ENCODE data around the gene HOXA3. TPM values are rescaled to one million over a fixed set of nuclear protein-coding genes. Genes with fewer than 3 reads are reported as not detected.
A peak's percentile ranks its signal among the peaks of the same experiment; 100 is the strongest.

HOXA3 gene
- total RNA-seq, 2 donors from 2014 or later: 6.5 to 29.3 TPM

- no peak overlapping the region for H3K27ac ChIP-seq
- no peak for TF ChIP-seq CTCF (IDR thresholded peaks at IDR 0.05)
- ATAC-seq (ENCODE audit: insufficient number of reproducible peaks, low FRiP score, low read depth) (no peak), DNase-seq (ENCODE audit: low spot score) (no peak)
- peaks cover 7 to 34% of the 10 kb centered on the region in 2 donors for H3K4me1 ChIP-seq (ENCODE audit: control insufficient read depth in 1 of 2, low read depth in 2 of 2)
- H3K4me3 ChIP-seq: no peak overlapping the region
- H3K36me3 ChIP-seq: no peaks in the 10 kb centered on the region
- H3K9me3 ChIP-seq: no peaks in the 10 kb centered on the region
- no peaks in the 10 kb centered on the region for H3K27me3 ChIP-seq (replicated peaks; ENCODE audit: insufficient read depth)
These were observed 19.4 kb downstream of the HOXA3 start for GRCh38 chr7:27132978-27133377.

- H3K36me3 ChIP-seq: no peaks in the 10 kb centered on the region
- H3K4me1 ChIP-seq (ENCODE audit: control insufficient read depth in 1 of 2, low read depth in 2 of 2): peaks cover 7 to 41% of the 10 kb centered on the region in 2 donors
- no peak for DNase-seq (ENCODE audit: low spot score)
- no peak overlapping the region for H3K27ac ChIP-seq
- H3K4me3 ChIP-seq: no peak overlapping the region
- no peaks in the 10 kb centered on the region for H3K27me3 ChIP-seq (replicated peaks; ENCODE audit: insufficient read depth)
- no peaks in the 10 kb centered on the region for H3K9me3 ChIP-seq
- TF ChIP-seq CTCF (IDR thresholded peaks at IDR 0.05): no peak
- ATAC-seq (ENCODE audit: insufficient number of reproducible peaks, low FRiP score, low read depth): no peak
These were observed 20.2 kb downstream of the HOXA3 start for GRCh38 chr7:27132214-27132613.

GRCh38 chr7:27131390-27131819 is 21.0 kb downstream of the HOXA3 start:
- no peaks in the 10 kb centered on the region for H3K9me3 ChIP-seq
- H3K4me3 ChIP-seq: peak overlapping the region; percentile 77
- DNase-seq (ENCODE audit: low spot score) (no peak), ATAC-seq (ENCODE audit: insufficient number of reproducible peaks, low FRiP score, low read depth) (no peak)
- no peak for TF ChIP-seq CTCF (IDR thresholded peaks at IDR 0.05)
- peaks cover 2 to 42% of the 10 kb centered on the region in 2 donors for H3K4me1 ChIP-seq (ENCODE audit: control insufficient read depth in 1 of 2, low read depth in 2 of 2)
- H3K27me3 ChIP-seq (replicated peaks; ENCODE audit: insufficient read depth): no peaks in the 10 kb centered on the region
- H3K27ac ChIP-seq: peak overlapping the region; percentile 75 to 87
- no peaks in the 10 kb centered on the region for H3K36me3 ChIP-seq

- ATAC-seq (ENCODE audit: insufficient number of reproducible peaks, low FRiP score, low read depth) (peak; percentile 96), DNase-seq (ENCODE audit: low spot score) (peak; percentile 66)
- TF ChIP-seq CTCF (IDR thresholded peaks at IDR 0.05): no peak
- Histone ChIP-seq H3K4me3 (peak within 1 kb of the TSS; percentile 77), H3K4me1 (ENCODE audit: control insufficient read depth in 1 of 2, low read depth in 2 of 2) (peaks cover 0 to 42% of the 10 kb centered on the region in 2 donors), H3K27ac (peak within 1 kb of the TSS; percentile 85 to 87), H3K36me3 (no peaks in the 10 kb centered on the region), H3K9me3 (no peaks in the 10 kb centered on the region), H3K27me3 (replicated peaks; ENCODE audit: insufficient read depth) (no peaks in the 10 kb centered on the region)
These were observed 21.6 kb downstream of the HOXA3 start, which contains the start of gene HOXA4 for GRCh38 chr7:27130540-27131389. Gene HOXA4 (minus strand): TSS chr7:27130757. CDS start chr7:27130733, 24 bp downstream.

GRCh38 chr7:27129729-27130539 is 22.4 kb downstream of the HOXA3 start:
- Histone ChIP-seq H3K9me3 (no peaks in the 10 kb centered on the region), H3K4me1 (ENCODE audit: control insufficient read depth in 1 of 2, low read depth in 2 of 2) (peaks cover 0 to 49% of the 10 kb centered on the region in 2 donors), H3K27me3 (replicated peaks; ENCODE audit: insufficient read depth) (no peaks in the 10 kb centered on the region), H3K36me3 (no peaks in the 10 kb centered on the region), H3K4me3 (peak overlapping the region; percentile 77), H3K27ac (peak overlapping the region; percentile 85 to 87)
- peak; percentile 31 for ATAC-seq (ENCODE audit: insufficient number of reproducible peaks, low FRiP score, low read depth)
- no peak for TF ChIP-seq CTCF (IDR thresholded peaks at IDR 0.05)
- DNase-seq (ENCODE audit: low spot score): no peak

Measured in thoracic aorta (tissue), 2 donors.